Kidney tubule cell (primary cell): ENCODE data around the gene AK5.
A peak's percentile ranks its signal among the peaks of the same experiment; 100 is the strongest.
"Not testable (repeated sequence)": the region's sequence is repeated elsewhere in the genome, so short reads cannot be mapped to it uniquely, and the experiment has no call there.

ENCODE experiments used
- DNase-seq: peaks from one replicate; pipeline ENCODE4 v3.0.0-alpha.2; 2018; ENCODE audit warnings: low spot score

AK5 gene

DNA sequence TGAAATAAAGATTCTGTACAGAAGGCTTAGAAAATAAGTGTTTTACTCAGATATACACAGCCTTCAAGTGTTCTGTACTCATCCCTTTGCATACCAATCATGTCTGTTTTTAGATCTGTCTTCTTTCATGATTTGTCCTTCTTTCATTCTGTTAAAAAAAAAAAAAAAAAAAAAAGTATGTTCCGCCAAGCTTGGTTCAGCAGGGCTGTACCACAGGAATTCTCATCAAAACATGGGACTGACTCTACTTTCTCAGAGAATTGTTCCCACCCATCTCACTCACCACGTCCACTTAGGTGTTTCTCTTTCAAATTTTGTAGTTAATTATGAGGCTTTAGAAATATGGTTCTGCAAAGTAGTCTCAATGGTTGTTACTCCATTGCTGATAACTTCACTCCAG lies 119.0 kb downstream of the AK5 start:
- DNase-seq, result no peak

- no peak for DNase-seq
Observed at GRCh38 chr1:77401384-77401783, 119.6 kb downstream of the AK5 start.

GRCh38 chr1:77405186-77405585 lies 123.4 kb downstream of the AK5 start:
- DNase-seq, result no peak

GRCh38 chr1:77406661-77407060 lies 124.8 kb downstream of the AK5 start:
- DNase-seq, result peak; percentile 18

- DNase-seq, result no peak
Observed at GRCh38 chr1:77407738-77408375, 126.0 kb downstream of the AK5 start.

DNA sequence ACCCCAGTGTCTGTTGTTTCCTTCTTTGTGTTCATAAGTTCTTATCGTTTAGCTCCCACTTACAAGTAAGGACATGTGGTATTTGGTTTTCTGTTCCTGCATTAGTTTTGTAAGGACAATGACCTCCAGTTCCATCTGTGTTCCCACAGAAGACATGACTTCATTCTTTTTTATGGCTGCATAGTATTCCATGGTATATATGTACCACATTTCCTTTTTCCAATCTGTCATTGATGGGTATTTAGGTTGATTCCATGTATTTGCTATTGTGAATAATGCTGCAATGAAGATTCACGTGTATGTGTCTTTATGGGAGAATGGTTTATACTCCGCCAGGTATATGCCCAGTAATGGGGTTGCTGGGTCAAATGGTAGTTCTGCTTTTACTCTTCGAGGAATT lies 127.1 kb downstream of the AK5 start:
- not testable (repeated sequence) for DNase-seq

GRCh38 chr1:77412069-77412819 lies 130.4 kb downstream of the AK5 start:
- DNase-seq, result peak; percentile 54

DNA sequence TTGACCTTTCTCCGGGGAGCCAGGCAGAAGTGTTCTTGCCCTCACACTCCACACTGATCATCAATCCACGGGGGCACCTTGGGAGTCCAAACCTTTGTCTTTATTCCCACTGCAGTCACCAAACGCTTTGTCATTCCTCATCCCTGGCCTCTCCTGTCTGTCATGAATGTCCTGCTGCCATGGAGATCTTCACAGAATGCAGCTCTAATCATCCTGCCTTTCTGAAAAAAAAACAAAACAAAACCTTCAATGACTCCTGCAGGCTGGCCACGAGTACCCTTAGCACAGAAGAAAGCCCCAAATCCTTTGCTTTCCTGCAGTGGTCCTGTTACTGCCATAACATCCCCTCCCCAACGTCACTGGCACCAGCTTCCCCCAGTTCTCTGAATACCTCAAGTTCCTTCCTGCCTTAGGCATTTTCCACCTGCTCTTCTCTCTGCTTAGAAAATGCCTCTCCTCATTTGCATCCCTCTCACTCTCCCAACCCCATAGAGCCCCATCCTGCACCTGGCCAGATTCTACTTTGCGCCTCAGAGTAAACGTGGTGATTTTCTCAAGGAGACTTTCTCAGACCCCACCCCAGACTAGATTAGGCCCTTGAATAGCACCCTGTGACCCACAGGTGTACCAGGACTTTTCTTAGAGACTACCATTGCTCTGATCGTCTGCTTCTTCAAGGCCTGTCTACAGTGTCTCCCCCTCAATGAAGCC lies 131.2 kb downstream of the AK5 start:
- no peak for DNase-seq

DNA sequence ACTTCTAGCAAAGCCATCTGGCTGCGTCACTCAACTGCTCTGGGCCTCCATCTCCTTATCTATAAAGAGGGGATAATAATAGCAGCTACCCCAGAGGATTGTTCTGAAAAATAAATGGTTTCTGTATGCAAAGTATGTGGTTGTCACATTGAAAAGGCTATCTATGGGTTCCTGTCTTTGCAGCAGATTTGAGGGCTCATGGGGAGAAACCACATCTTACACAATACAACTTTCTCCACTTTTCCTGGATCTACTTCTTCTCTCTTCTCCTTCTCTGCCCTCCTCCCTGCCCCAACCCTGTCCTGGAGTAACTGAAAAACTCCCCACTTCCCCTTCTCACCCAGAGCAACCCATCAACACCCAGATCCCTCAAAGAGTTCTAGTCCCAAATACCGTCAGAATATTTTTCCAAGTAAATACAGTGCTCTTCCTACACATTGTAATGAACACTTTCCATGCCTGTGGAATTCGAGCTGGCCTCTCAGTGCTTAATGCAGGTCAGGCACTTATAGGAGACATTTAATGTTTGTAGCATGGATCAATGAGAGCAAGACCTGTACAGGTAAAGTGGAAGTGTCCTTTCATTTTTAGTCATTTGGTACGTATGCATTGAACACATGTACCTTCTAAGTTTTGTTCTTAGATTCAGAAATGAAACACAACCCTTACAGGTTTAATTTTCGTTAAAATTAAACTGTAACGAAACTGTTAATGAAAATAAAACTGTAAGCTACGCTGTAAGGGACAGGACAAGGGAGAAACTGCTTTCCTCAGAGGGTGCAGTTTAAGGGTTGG lies 131.9 kb downstream of the AK5 start:
- DNase-seq, result no peak

- DNase-seq, result no peak
Observed at GRCh38 chr1:77415579-77415978, 133.8 kb downstream of the AK5 start.

DNA sequence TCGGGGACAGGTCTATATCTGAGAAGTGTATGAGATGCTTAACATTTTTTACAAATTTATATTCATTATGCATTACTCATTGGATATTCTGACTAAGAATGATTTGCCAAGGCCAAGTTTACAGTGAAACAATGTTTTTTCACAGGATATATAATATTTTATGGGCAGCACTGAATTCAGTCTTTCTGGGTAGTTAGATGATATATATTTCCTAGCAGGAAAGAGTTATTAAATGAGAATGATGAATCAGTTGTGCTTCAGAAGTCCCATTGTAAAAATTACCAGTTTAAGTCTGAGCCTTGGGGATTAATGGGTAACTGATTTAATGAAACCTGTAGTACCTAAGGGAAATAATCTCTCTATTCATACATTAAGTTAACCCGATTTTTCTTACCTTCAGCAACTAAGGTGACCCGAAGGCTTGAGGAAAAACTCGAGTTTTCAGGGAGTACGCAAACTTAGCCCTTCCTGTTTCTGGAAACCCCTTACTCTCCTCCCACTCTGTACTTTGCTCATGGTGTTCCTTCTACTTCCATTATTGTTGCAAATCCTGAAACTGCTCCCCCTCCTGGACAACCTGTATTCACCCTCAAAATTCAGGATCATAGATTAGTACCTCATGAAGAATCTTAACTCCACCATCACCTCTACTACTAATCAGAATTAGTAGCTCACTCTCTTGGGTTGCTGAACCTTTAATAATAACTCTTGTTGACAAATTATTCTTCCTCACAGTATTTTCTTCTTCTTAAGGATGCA lies 135.1 kb downstream of the AK5 start:
- DNase-seq, result peak; percentile 64

DNA sequence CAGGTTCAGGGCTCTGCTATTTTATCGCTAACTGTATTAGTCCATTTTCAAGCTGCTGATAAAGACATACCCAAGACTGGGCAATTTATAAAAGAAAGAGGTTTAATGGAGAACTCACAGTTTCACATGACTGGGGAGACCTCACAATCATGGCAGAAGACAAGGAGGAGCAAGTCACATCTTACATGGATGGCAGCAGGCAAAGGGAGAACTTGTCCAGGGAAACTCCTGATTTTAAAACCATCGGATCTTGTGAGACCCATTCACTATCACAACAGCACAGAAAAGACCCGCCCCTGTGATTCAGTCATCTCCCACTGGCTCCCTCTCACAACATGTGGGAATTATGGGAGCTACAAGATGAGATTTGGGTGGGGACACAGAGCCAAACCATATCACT lies 136.2 kb downstream of the AK5 start:
- not testable (repeated sequence) for DNase-seq

DNA sequence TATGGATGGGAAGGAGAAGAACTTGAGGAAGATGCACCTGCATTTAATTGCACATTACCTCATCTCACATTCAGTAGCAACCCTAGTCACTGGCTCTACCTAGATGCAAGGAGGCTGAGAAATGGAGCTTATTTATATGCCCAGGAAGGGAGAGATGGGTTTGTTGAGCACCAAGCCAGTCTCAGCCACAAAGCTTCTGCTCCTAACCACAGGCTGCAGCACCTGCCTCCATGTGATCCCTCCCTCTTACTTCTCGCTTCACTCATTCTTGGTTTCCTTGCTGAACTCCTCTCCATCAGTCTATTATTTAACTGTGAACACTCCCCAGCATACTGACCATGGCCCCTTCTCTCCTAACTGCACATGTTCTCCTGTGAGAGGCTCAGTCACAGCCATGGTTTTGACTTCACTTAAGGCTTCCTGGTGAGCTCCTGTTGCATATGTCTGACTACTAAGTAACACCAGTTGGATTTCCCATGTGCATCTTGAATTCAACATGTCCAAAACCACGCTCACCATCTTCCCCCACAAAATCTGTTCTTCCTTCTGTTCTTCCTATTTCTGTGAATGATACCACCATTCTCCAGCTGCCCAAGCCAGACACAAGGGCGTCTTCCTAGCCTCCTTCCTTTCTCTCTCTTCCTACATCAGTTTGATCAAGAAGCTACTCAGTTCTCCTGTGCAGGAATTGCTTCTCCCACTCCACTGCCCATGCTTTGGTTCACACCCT lies 139.8 kb downstream of the AK5 start:
- no peak for DNase-seq

GRCh38 chr1:77424236-77424635 lies 142.4 kb downstream of the AK5 start:
- DNase-seq, result peak; percentile 82

GRCh38 chr1:77428068-77428467 lies 146.2 kb downstream of the AK5 start:
- DNase-seq, result no peak

GRCh38 chr1:77430966-77431690 lies 149.3 kb downstream of the AK5 start:
- no peak for DNase-seq

DNA sequence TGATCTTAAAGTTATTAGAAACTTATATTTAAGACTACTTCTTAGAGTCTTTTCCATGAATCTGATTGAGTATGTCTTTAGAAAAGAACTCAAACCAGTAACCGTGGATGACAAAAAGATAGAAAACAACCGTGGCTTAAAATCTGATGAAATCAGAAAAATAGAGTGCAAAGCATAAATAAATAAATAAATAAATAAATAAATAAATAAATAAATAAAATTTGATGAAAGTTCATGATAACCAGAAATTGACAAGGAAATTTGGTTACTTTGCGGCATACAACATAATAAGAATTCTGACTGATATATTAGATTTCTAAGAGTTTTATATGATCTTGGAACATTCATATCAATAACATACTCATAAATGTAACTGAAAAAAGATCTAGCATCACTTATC lies 152.1 kb downstream of the AK5 start:
- DNase-seq, result no peak

- DNase-seq, result no peak
Observed at GRCh38 chr1:77434967-77435366, 153.1 kb downstream of the AK5 start.

DNA sequence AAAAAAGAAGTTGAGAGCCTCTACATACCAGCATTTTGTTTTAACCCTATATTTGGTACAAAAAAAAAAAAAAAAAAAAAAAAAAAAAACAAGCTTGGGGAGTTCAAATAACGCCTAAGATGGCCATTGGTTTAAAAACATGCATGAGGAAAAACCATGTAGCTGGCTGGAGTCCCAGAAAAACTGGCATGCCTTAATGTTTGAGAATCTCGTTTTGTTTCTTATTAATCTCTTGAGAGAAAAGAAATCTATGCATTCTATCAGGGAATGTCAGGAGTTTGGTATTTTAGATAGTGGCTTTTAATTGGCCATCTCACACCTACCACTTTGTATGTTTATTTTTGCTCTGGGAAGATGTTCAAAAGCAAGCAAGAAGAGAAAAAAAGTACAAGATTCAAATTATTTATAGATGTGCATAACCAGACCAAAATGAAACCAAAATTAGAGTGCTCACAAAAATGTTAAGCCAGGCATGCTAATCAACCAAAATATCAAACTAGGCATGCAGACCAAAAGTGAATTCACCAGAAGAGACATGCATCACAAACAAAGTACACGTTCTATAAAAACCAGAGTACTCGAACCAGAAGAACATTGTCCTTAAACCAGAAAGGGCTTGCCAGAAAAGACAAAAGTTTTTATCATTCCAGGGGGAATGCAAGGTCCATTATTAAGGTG lies 156.6 kb downstream of the AK5 start:
- no peak for DNase-seq
